Activated CD8-positive, alpha-beta memory T cell treated with anti-CD3 and anti-CD28 coated beads, Interleukin-2, amount 10 ng/mL, durations not matched to agents 7 days and 5 days (primary cell): Measurements from ENCODE around the gene ANXA6. TPM values are rescaled to one million over a fixed set of nuclear protein-coding genes. Genes with fewer than 3 reads are reported as not detected.

Experiments used
- ATAC-seq: fragments of 150-1000 bp; cut with Tn5 transposase; one replicate; pipeline ENCODE4 v1.10.0; 2021; ENCODE audit warnings: moderate library complexity
- CTCF ChIA-PET: fragments of 350-600 bp; sonication (Branson Sonifier 250); formaldehyde crosslinking; loops from one replicate; lab custom pipeline; 2021; ENCODE audit warnings: antibody characterized with exemption; lab: Charles Lee
- DNase-seq: peaks from one replicate; pipeline ENCODE4 v3.0.0-alpha.2; 2020
- H3K27ac Mint-ChIP-seq: one replicate; pipeline ENCODE4 v1.8.0; 2021; ENCODE audit warnings: mild to moderate bottlenecking, mixed read lengths
- H3K27me3 Mint-ChIP-seq: one replicate; pipeline ENCODE4 v1.8.0; 2021; ENCODE audit warnings: mixed read lengths
- H3K36me3 Mint-ChIP-seq: one replicate; pipeline ENCODE4 v1.8.0; 2021; ENCODE audit warnings: mild to moderate bottlenecking, mixed read lengths
- H3K4me1 Mint-ChIP-seq: one replicate; pipeline ENCODE4 v1.8.0; 2021; ENCODE audit warnings: mixed read lengths
- H3K4me3 Mint-ChIP-seq: one replicate; pipeline ENCODE4 v1.8.0; 2021; ENCODE audit warnings: mild to moderate bottlenecking, moderate library complexity, mixed read lengths
- H3K9me3 Mint-ChIP-seq: one replicate; pipeline ENCODE4 v1.8.0; 2022; ENCODE audit warnings: low read depth, mixed read lengths
- total RNA-seq, 2 experiments: library from RNA; stranded (reverse); gene quantifications; one replicate each; pipeline ENCODE4 v1.2.3, GENCODE V29; 2021

The ANXA6 gene
- total RNA-seq, 2 experiments from 2014 or later: 623 to 640 TPM

DNA sequence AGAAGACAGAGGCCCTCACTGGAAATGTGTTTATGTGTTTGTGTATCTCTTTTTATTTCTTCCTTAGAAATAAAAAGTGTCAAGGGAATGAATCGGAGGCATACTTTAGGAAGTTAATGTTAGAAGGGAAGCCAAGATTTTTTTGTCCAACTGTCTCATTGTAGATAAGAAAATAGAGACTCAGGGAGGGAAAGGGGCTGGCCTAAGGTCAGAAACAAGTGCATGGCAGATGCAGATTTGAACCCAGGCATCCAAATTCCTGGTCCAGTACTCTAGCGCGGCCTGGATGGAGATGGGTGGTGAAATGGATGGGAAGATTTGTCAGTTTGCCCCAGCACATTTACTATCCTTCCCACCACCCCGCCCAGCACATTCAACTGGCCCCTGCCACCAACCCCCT is 56.9 kb downstream of the ANXA6 start:
- CTCF ChIA-PET: interaction anchor here (1.2 kb wide), 1 partner anchor 25 kb away, joined by 4 read pairs; no protein-coding TSS in a partner anchor
- no peak for DNase-seq
- no peak overlapping the region for H3K27ac Mint-ChIP-seq
- no peak for ATAC-seq
- peaks cover 49% of the 10 kb centered on the region for H3K36me3 Mint-ChIP-seq
- peaks cover 56% of the 10 kb centered on the region for H3K4me1 Mint-ChIP-seq
- H3K27me3 Mint-ChIP-seq: no peaks in the 10 kb centered on the region
- no peak overlapping the region for H3K4me3 Mint-ChIP-seq
- H3K9me3 Mint-ChIP-seq: no peaks in the 10 kb centered on the region

DNA sequence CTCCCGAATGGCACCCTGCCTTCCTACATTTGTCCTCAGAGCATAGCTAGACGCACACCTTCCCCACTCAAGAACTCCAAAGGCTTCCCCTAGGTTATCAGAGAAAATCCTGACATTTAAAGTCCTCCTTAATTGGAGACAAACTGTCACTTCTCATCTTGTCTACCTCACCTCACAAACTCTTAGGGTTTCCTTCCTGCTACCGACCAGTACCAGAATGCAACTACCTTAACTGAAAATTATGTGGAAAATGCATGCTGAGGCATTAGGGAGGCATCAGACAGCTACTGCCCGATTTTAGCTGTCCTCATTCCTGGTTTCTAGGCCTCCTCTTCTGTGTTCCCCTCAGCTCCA is 58.8 kb downstream of the ANXA6 start:
- Mint-ChIP-seq H3K4me1 (peaks cover 75% of the 10 kb centered on the region), H3K27ac (peak overlapping the region; percentile 62), H3K9me3 (no peaks in the 10 kb centered on the region), H3K4me3 (peak overlapping the region; percentile 49), H3K27me3 (no peaks in the 10 kb centered on the region), H3K36me3 (peaks cover 41% of the 10 kb centered on the region)
- DNase-seq: no peak
- no peak for ATAC-seq
- CTCF ChIA-PET: interaction anchor here (0.9 to 4.8 kb wide), 11 partner anchors 9 to 159 kb away, joined by 3 to 41 read pairs (median 5); partner anchors contain the start of gene TNIP1

- peaks cover 36% of the 10 kb centered on the region for H3K36me3 Mint-ChIP-seq
- CTCF ChIA-PET: interaction anchor here (1.0 to 4.8 kb wide), 14 partner anchors 10 to 160 kb away, joined by 3 to 41 read pairs (median 5); partner anchors contain the start of gene TNIP1
- ATAC-seq: peak; percentile 74
- peak; percentile 82 for DNase-seq
- H3K4me3 Mint-ChIP-seq: peak overlapping the region; percentile 49
- no peaks in the 10 kb centered on the region for H3K9me3 Mint-ChIP-seq
- peaks cover 82% of the 10 kb centered on the region for H3K4me1 Mint-ChIP-seq
- peak overlapping the region; percentile 62 for H3K27ac Mint-ChIP-seq
- no peaks in the 10 kb centered on the region for H3K27me3 Mint-ChIP-seq
These were observed 59.5 kb downstream of the ANXA6 start for GRCh38 chr5:151097820-151098767.

- no peak for ATAC-seq
These were observed 60.5 kb downstream of the ANXA6 start for GRCh38 chr5:151097061-151097460.

GRCh38 chr5:151096001-151096373 is 61.6 kb downstream of the ANXA6 start:
- no peak overlapping the region for H3K4me3 Mint-ChIP-seq
- DNase-seq (no peak), ATAC-seq (no peak)
- CTCF ChIA-PET: interaction anchor here (1.0 to 4.8 kb wide), 6 partner anchors 10 to 48 kb away, joined by 3 to 41 read pairs (median 6); no protein-coding TSS in a partner anchor
- H3K36me3 Mint-ChIP-seq: peaks cover 29% of the 10 kb centered on the region
- H3K9me3 Mint-ChIP-seq: no peaks in the 10 kb centered on the region
- peak overlapping the region; percentile 8 for H3K27ac Mint-ChIP-seq
- peaks cover 14% of the 10 kb centered on the region for H3K27me3 Mint-ChIP-seq
- H3K4me1 Mint-ChIP-seq: peaks cover 83% of the 10 kb centered on the region

More at GRCh38 chr5:151097061-151097460, 60.5 kb downstream of the ANXA6 start:
- Mint-ChIP-seq H3K4me1 (peaks cover 88% of the 10 kb centered on the region), H3K27ac (no peak overlapping the region), H3K9me3 (no peaks in the 10 kb centered on the region), H3K36me3 (peaks cover 35% of the 10 kb centered on the region), H3K4me3 (no peak overlapping the region), H3K27me3 (peaks cover 5% of the 10 kb centered on the region)
- CTCF ChIA-PET: interaction anchor here (0.9 to 4.8 kb wide), 8 partner anchors 13 to 639 kb away, joined by 3 to 41 read pairs (median 6); no protein-coding TSS in a partner anchor
- DNase-seq: no peak

DNA sequence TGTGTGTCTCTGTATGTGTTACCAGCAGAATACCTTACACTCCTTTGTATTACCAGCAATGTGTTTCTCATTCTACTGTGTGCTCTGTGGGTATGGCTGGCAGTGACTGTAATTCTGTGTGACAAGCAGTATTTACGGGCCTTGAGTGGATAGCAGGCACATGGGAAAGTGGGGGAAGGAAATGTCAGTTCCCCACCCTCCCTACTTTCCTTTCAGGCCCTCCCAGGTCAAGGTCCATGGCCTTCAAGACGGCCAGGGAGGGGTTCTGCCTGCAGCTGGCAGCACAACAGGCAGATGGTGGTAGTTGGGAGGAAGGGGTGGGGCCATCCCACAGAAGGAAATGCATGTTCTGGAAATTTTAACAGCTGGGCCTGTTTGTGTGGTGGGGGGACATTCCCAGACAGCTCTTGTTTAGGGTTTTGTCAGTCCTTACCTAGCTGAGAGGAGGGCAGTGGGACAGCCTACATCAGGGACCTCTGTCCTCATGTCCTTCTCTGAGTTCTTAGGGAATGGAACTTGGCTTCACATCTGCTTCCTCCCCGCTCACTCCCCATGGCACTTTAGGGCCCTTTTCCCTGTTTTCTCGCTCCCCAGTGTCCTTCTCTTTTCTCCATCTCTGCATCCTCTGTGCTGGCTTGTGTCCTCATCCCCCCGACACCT is 62.1 kb downstream of the ANXA6 start:
- H3K4me3 Mint-ChIP-seq: no peak overlapping the region
- DNase-seq (no peak), ATAC-seq (no peak)
- H3K9me3 Mint-ChIP-seq: no peaks in the 10 kb centered on the region
- CTCF ChIA-PET: interaction anchor here (1.0 to 4.8 kb wide), 6 partner anchors 9 to 47 kb away, joined by 3 to 41 read pairs (median 6); no protein-coding TSS in a partner anchor
- H3K27ac Mint-ChIP-seq: peak overlapping the region; percentile 8
- peaks cover 24% of the 10 kb centered on the region for H3K36me3 Mint-ChIP-seq
- H3K4me1 Mint-ChIP-seq: peaks cover 78% of the 10 kb centered on the region
- peaks cover 19% of the 10 kb centered on the region for H3K27me3 Mint-ChIP-seq

- Mint-ChIP-seq H3K27ac (peak overlapping the region; percentile 68), H3K36me3 (peaks cover 20% of the 10 kb centered on the region)
- no peak for DNase-seq
These were observed 62.7 kb downstream of the ANXA6 start for GRCh38 chr5:151094852-151095245.

GRCh38 chr5:151094030-151094851 is 63.3 kb downstream of the ANXA6 start:
- peaks cover 66% of the 10 kb centered on the region for H3K4me1 Mint-ChIP-seq
- peak overlapping the region; percentile 53 for H3K4me3 Mint-ChIP-seq
- peak; percentile 54 for ATAC-seq
- peaks cover 15% of the 10 kb centered on the region for H3K36me3 Mint-ChIP-seq
- H3K27ac Mint-ChIP-seq: peak overlapping the region; percentile 85
- H3K9me3 Mint-ChIP-seq: no peaks in the 10 kb centered on the region
- H3K27me3 Mint-ChIP-seq: peaks cover 26% of the 10 kb centered on the region
- CTCF ChIA-PET: interaction anchor here (1.0 to 1.5 kb wide), 4 partner anchors 11 to 42 kb away, joined by 3 to 8 read pairs (median 5); no protein-coding TSS in a partner anchor
- DNase-seq: peak; percentile 87

More at GRCh38 chr5:151094852-151095245, 62.7 kb downstream of the ANXA6 start:
- CTCF ChIA-PET: interaction anchor here (1.0 kb wide), 1 partner anchor 13 kb away, joined by 3 read pairs; no protein-coding TSS in a partner anchor
- no peak for ATAC-seq
- Mint-ChIP-seq H3K9me3 (no peaks in the 10 kb centered on the region), H3K27me3 (peaks cover 22% of the 10 kb centered on the region), H3K4me1 (peaks cover 72% of the 10 kb centered on the region), H3K4me3 (peak overlapping the region; percentile 53)

DNA sequence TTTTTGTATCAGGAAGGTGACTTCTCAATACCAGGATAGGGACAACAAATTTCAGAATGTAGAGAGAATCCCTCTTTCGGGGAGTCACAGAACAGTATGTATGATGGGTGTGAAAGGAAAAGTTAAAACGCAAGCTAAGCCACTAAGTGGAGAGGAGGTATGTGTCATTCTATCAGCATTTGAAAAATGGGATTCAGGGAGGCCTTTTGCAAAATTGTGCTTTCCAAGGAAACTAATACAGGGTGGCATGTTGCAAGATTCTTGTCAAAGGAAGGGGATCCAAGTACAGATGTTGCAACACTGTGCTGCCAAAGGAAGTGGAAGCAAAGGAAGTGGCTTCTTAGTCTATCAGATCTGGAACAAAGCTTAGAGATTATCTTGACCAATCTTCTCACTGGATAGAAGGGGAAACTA is 64.1 kb downstream of the ANXA6 start:
- peaks cover 61% of the 10 kb centered on the region for H3K4me1 Mint-ChIP-seq
- CTCF ChIA-PET: interaction anchor here (0.8 to 1.5 kb wide), 4 partner anchors 11 to 42 kb away, joined by 3 to 8 read pairs (median 5); no protein-coding TSS in a partner anchor
- no peak for DNase-seq
- H3K36me3 Mint-ChIP-seq: peaks cover 15% of the 10 kb centered on the region
- peaks cover 30% of the 10 kb centered on the region for H3K27me3 Mint-ChIP-seq
- H3K4me3 Mint-ChIP-seq: peak overlapping the region; percentile 53
- peak overlapping the region; percentile 85 for H3K27ac Mint-ChIP-seq
- H3K9me3 Mint-ChIP-seq: no peaks in the 10 kb centered on the region
- ATAC-seq: peak; percentile 7

DNA sequence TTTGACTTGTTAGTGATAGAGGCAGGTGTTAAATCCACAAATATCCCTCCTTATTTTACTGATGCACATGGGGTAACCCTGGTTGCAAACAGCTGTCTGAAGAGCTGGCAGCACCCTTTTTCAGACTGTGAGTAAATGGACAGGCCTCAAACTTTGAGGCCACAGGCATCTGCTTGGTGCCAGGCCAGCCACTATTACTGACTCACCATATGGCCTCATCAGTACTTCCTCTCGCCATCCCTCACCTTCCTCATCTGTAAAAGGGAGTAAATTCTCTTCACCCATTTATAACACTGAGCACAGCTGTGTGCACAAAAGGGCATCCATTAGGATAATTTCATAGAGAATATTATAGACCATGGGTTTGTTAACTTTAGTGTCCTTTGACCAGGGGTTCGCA is 64.8 kb downstream of the ANXA6 start:
- ATAC-seq: no peak
- Mint-ChIP-seq H3K4me3 (no peak overlapping the region), H3K9me3 (no peaks in the 10 kb centered on the region), H3K4me1 (peaks cover 58% of the 10 kb centered on the region), H3K27me3 (peaks cover 32% of the 10 kb centered on the region), H3K27ac (no peak overlapping the region), H3K36me3 (peaks cover 15% of the 10 kb centered on the region)
- CTCF ChIA-PET: interaction anchor here (0.8 to 1.5 kb wide), 4 partner anchors 10 to 41 kb away, joined by 3 to 8 read pairs (median 5); no protein-coding TSS in a partner anchor
- no peak for DNase-seq

- no peak overlapping the region for H3K27ac Mint-ChIP-seq
- ATAC-seq (no peak), DNase-seq (no peak)
- H3K4me3 Mint-ChIP-seq: no peak overlapping the region
- CTCF ChIA-PET: interaction anchor here (0.7 to 1.3 kb wide), 7 partner anchors 8 to 75 kb away, joined by 3 to 8 read pairs (median 4); partner anchors contain the start of gene ANXA6
- peaks cover 4% of the 10 kb centered on the region for H3K36me3 Mint-ChIP-seq
- H3K4me1 Mint-ChIP-seq: peaks cover 59% of the 10 kb centered on the region
- H3K27me3 Mint-ChIP-seq: peaks cover 32% of the 10 kb centered on the region
- H3K9me3 Mint-ChIP-seq: no peaks in the 10 kb centered on the region
These were observed 67.9 kb downstream of the ANXA6 start for GRCh38 chr5:151089726-151090125.

- Mint-ChIP-seq H3K36me3 (peaks cover 4% of the 10 kb centered on the region), H3K9me3 (no peaks in the 10 kb centered on the region), H3K27me3 (peaks cover 32% of the 10 kb centered on the region), H3K4me3 (no peak overlapping the region), H3K27ac (no peak overlapping the region), H3K4me1 (peaks cover 56% of the 10 kb centered on the region)
- DNase-seq (no peak), ATAC-seq (no peak)
- CTCF ChIA-PET: interaction anchor here (0.7 to 1.3 kb wide), 5 partner anchors 37 to 76 kb away, joined by 3 to 8 read pairs (median 7); partner anchors contain the start of gene ANXA6
These were observed 68.6 kb downstream of the ANXA6 start for GRCh38 chr5:151088986-151089385.
